Mesendoderm (in vitro differentiated cells): ENCODE data around the gene SYT7.

Experiments
- DNase-seq: peaks from one replicate; pipeline ENCODE4 v3.0.0; 2013
- H2AK5ac ChIP-seq: 2 replicates; pipeline ENCODE4 v1.6.1; 2013; ENCODE audit warnings: low read length, inconsistent platforms
- H2BK120ac ChIP-seq: 2 replicates; pipeline ENCODE4 v1.6.1; 2013; ENCODE audit warnings: low read depth, mild to moderate bottlenecking, low read length, moderate library complexity, mixed read lengths
- H2BK15ac ChIP-seq: replicated peaks from 2 replicates; pipeline ENCODE4 v1.6.1; 2013; ENCODE audit warnings: low read depth, mild to moderate bottlenecking, moderate library complexity
- H2BK5ac ChIP-seq: 2 replicates; pipeline ENCODE4 v1.6.1; 2013; ENCODE audit warnings: low read length, inconsistent platforms
- H3K18ac ChIP-seq: 2 replicates; pipeline ENCODE4 v1.6.1; 2013; ENCODE audit warnings: mild to moderate bottlenecking, low read length, mixed read lengths
- H3K23ac ChIP-seq: one replicate; pipeline ENCODE4 v1.6.1; 2013; ENCODE audit warnings: low read length
- H3K27ac ChIP-seq: 2 replicates; pipeline ENCODE4 v1.5.1; 2013; ENCODE audit warnings: low read depth, mild to moderate bottlenecking, inconsistent platforms, low read length, moderate library complexity
- H3K27me3 ChIP-seq: 2 replicates; pipeline ENCODE4 v1.6.1; 2013; ENCODE audit warnings: low read length, control low read depth, mild to moderate bottlenecking, inconsistent platforms; ENCODE audit not compliant: insufficient read depth, poor library complexity
- H3K36me3 ChIP-seq: 2 replicates; pipeline ENCODE4 v1.6.1; 2013; ENCODE audit warnings: low read length, inconsistent platforms; ENCODE audit not compliant: control insufficient read depth, insufficient read depth
- H3K4ac ChIP-seq: one replicate; pipeline ENCODE4 v1.6.1; 2013; ENCODE audit warnings: low read depth, mild to moderate bottlenecking, low read length, moderate library complexity
- H3K4me1 ChIP-seq: 2 replicates; pipeline ENCODE4 v1.6.1; 2013; ENCODE audit warnings: low read depth, low read length, inconsistent platforms; ENCODE audit not compliant: control insufficient read depth
- H3K4me2 ChIP-seq: 2 replicates; pipeline ENCODE4 v1.6.1; 2013; ENCODE audit warnings: low read length
- H3K4me3 ChIP-seq: 2 replicates; pipeline ENCODE4 v1.5.1; 2013; ENCODE audit warnings: mild to moderate bottlenecking, low read length
- H3K56ac ChIP-seq: one replicate; pipeline ENCODE4 v1.6.1; 2013; ENCODE audit warnings: low read length
- H3K79me1 ChIP-seq: 2 replicates; pipeline ENCODE4 v1.6.1; 2013; ENCODE audit warnings: low read length, inconsistent platforms
- H3K79me2 ChIP-seq: 2 replicates; pipeline ENCODE4 v1.6.1; 2013; ENCODE audit warnings: mild to moderate bottlenecking, low read length; ENCODE audit not compliant: control insufficient read depth, insufficient read depth
- H3K9ac ChIP-seq: 2 replicates; pipeline ENCODE4 v1.6.1; 2013; ENCODE audit warnings: low read length, inconsistent platforms
- H4K5ac ChIP-seq: one replicate; pipeline ENCODE4 v1.6.1; 2013; ENCODE audit warnings: low read length
- H4K8ac ChIP-seq: one replicate; pipeline ENCODE4 v1.6.1; 2013; ENCODE audit warnings: low read depth, mild to moderate bottlenecking, control low read depth, low read length, moderate library complexity
- WGBS: extraction: QIAGEN DNeasy Blood & Tissue Kit; methylation state at CpG from one replicate; pipeline ENCODE4 v1.1.7; 2013; ENCODE audit warnings: low lambda C conversion rate, missing lambda C conversion rate; ENCODE audit not compliant: insufficient coverage; ENCODE audit errors: extremely low coverage; 5-methylcytosine and 5-hydroxymethylcytosine counted together

Gene SYT7

DNA sequence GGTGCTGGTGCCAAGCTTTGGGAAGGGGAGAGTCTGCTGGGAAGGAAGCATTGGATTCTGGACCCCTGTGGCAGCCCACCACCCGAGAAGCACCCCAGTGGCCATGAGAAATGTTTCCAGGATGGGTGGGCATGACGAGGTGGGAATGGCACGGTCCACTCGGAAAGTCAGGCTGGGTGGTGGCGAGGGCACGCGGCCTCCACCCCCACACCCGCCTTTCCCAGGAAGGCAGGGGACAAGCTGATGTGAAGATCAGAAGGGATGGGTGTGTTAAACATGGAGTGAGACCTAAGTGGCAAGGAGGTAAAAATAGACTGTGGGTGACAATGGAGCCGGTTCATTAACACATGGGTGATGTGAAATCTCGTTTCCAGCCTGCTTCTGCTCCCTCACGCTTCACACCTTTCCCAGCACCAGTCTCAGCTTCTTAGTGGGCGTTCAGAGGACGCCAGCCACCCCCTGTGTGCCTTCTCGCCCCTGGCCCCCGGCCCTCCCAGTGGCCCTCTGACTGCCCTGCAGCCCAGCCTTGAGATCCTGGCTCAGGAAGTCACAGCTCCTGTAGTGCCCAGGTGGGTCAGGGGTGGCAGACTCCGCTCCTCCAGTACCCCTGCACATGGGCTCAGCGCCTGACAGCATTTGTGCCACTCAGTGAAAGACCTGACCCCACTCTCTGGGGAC lies 44.7 kb downstream of the SYT7 start:
- no peak for DNase-seq
- H3K27me3 ChIP-seq: no peaks in the 10 kb centered on the region
- no peak overlapping the region for H2BK120ac ChIP-seq
- no CpG with 5 or more reads among the region's 17 CpGs for WGBS
- H3K4ac ChIP-seq: no peak overlapping the region
- no peak overlapping the region for H2BK15ac ChIP-seq
- H3K4me1 ChIP-seq: no peaks in the 10 kb centered on the region
- no peak overlapping the region for H4K8ac ChIP-seq
- H3K27ac ChIP-seq: no peak overlapping the region
- H4K5ac ChIP-seq: no peak overlapping the region
- H3K23ac ChIP-seq: no peak overlapping the region
- no peaks in the 10 kb centered on the region for H3K79me2 ChIP-seq
- no peaks in the 10 kb centered on the region for H3K36me3 ChIP-seq
- no peak overlapping the region for H3K4me3 ChIP-seq
- H3K56ac ChIP-seq: no peak overlapping the region
- no peak overlapping the region for H3K18ac ChIP-seq
- H3K9ac ChIP-seq: no peak overlapping the region
- no peaks in the 10 kb centered on the region for H3K79me1 ChIP-seq
- H2AK5ac ChIP-seq: no peak overlapping the region
- no peak overlapping the region for H2BK5ac ChIP-seq
- no peak overlapping the region for H3K4me2 ChIP-seq

DNA sequence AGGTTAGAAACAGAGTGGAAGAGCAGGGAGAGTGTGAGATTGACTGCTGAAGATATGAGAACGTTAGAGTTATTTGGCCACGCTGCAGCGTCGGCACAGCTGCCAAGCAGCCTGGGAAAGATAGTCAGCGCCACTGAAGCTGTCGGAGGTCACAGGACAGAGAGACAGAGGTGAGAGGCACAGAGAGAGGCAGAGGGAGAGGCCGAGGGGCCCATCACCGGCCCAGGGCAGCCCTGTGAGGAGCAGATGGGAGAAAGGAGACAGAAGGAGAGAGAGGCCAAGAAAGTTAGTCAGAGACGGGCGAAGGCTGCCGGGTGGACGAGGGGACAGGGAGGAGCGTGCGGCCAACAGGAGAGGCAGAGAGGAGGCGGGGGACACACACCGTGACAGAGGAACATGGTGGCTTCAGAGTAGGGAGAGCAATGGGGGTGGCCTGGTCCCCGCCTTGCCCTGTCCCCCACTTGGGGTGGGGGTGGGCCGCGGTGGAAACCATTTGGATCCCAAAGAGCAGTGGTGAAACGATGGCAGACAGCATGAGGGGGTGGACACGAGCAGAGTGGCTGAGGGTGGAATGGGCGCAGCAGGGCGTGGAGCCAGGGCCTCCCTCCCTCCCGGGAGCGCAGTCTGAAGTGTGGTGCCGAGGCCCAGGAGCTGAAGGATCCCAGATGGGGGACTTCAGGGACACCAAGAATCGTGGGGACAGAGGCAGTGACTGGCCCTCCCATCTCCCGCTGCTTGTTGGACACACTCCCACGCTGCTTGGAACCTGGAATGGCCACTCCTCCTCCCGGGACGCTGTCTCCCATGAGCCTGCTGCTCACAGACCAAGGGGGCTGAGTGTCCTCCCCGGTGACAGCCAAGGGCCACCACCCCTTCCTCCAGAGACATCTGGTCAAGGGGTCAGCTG lies 45.7 kb downstream of the SYT7 start:
- H3K27me3 ChIP-seq: no peaks in the 10 kb centered on the region
- no peaks in the 10 kb centered on the region for H3K79me1 ChIP-seq
- H3K27ac ChIP-seq: no peak overlapping the region
- no peak overlapping the region for H3K56ac ChIP-seq
- no peak overlapping the region for H2BK15ac ChIP-seq
- H3K79me2 ChIP-seq: no peaks in the 10 kb centered on the region
- H2BK120ac ChIP-seq: no peak overlapping the region
- H4K5ac ChIP-seq: no peak overlapping the region
- no peak overlapping the region for H4K8ac ChIP-seq
- H2BK5ac ChIP-seq: no peak overlapping the region
- no peak for DNase-seq
- H3K18ac ChIP-seq: no peak overlapping the region
- H3K23ac ChIP-seq: no peak overlapping the region
- no peaks in the 10 kb centered on the region for H3K36me3 ChIP-seq
- no peaks in the 10 kb centered on the region for H3K4me1 ChIP-seq
- H3K4me2 ChIP-seq: no peak overlapping the region
- WGBS: no CpG with 5 or more reads among the region's 32 CpGs
- H2AK5ac ChIP-seq: no peak overlapping the region
- no peak overlapping the region for H3K9ac ChIP-seq
- no peak overlapping the region for H3K4ac ChIP-seq
- H3K4me3 ChIP-seq: no peak overlapping the region

DNA sequence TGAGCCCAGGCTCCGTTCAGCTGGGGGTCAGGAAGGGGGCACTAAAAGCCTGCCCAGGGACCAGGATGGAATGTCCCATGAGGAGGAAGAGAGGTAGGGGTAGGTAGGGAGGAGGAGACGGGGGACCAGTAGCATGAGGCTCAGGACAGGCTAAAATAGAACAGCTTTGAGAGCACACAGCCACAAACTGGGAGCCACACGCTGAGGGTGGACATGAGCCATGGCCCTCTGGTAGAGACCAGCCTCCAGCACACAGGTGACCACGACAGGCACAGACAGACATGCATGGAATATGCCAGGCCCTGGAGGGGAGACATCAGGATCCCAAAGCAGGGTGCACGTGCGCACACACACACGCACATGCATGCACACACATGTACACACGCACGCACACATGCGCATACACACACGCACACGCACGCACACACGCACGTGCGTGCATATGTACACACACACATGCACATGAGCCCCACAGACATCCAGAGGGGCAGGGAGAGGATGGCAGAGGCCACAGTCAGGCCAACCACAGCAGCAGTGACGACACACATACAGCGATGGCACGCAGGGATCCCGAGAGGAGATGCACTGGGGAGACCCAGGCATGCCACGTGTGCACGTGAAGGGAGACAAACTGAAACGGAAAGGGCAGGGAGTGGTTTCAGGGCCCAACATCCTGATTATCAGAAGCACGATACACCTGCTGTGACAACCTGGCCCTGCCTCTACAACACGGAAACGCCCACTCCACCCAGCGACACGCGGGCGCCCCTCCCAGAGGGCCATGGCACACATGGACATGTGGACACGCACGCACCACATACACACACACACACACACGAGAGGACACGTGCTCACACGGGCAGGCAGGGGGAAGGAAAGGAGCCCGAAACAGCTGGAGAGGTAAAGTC lies 46.6 kb downstream of the SYT7 start:
- H3K36me3 ChIP-seq: no peaks in the 10 kb centered on the region
- no peak overlapping the region for H3K27ac ChIP-seq
- H3K79me2 ChIP-seq: no peaks in the 10 kb centered on the region
- WGBS: no CpG with 5 or more reads among the region's 36 CpGs
- no peaks in the 10 kb centered on the region for H3K4me1 ChIP-seq
- no peaks in the 10 kb centered on the region for H3K27me3 ChIP-seq
- no peak overlapping the region for H2BK120ac ChIP-seq
- no peak overlapping the region for H2AK5ac ChIP-seq
- H2BK15ac ChIP-seq: no peak overlapping the region
- no peak overlapping the region for H3K9ac ChIP-seq
- H3K23ac ChIP-seq: no peak overlapping the region
- H3K4me2 ChIP-seq: no peak overlapping the region
- no peak overlapping the region for H4K5ac ChIP-seq
- no peak overlapping the region for H4K8ac ChIP-seq
- H2BK5ac ChIP-seq: no peak overlapping the region
- no peaks in the 10 kb centered on the region for H3K79me1 ChIP-seq
- DNase-seq: no peak
- no peak overlapping the region for H3K4me3 ChIP-seq
- no peak overlapping the region for H3K18ac ChIP-seq
- no peak overlapping the region for H3K56ac ChIP-seq
- no peak overlapping the region for H3K4ac ChIP-seq

DNA sequence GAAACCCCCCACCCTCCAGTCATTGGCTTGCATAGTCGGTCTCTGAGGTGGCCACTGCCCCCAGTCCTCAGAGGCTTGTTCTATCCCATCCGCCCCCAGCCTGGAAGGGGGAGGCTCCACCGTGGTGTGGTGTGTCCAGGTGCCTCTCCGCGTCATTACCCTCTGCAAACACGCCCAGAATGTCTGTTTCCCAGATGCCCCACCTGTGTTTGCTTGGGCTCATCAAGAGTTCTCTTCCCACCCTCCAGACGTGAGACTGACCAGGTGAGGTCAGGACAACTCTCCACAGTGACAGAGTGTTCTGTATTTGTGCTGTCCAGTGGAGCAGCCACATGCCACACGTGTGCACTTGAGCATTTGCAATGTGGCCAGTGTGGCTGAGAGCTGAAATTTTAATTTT lies 47.5 kb downstream of the SYT7 start:
- no peak overlapping the region for H2AK5ac ChIP-seq
- no peaks in the 10 kb centered on the region for H3K4me1 ChIP-seq
- no peak for DNase-seq
- no peak overlapping the region for H2BK15ac ChIP-seq
- no peaks in the 10 kb centered on the region for H3K36me3 ChIP-seq
- no peaks in the 10 kb centered on the region for H3K27me3 ChIP-seq
- H2BK120ac ChIP-seq: no peak overlapping the region
- no CpG with 5 or more reads among the region's 8 CpGs for WGBS
- H3K23ac ChIP-seq: no peak overlapping the region
- no peak overlapping the region for H4K8ac ChIP-seq
- no peaks in the 10 kb centered on the region for H3K79me2 ChIP-seq
- H3K4ac ChIP-seq: no peak overlapping the region
- no peaks in the 10 kb centered on the region for H3K79me1 ChIP-seq
- H2BK5ac ChIP-seq: no peak overlapping the region
- no peak overlapping the region for H3K56ac ChIP-seq
- H4K5ac ChIP-seq: no peak overlapping the region
- no peak overlapping the region for H3K27ac ChIP-seq
- H3K4me2 ChIP-seq: no peak overlapping the region
- H3K18ac ChIP-seq: no peak overlapping the region
- no peak overlapping the region for H3K4me3 ChIP-seq
- no peak overlapping the region for H3K9ac ChIP-seq

DNA sequence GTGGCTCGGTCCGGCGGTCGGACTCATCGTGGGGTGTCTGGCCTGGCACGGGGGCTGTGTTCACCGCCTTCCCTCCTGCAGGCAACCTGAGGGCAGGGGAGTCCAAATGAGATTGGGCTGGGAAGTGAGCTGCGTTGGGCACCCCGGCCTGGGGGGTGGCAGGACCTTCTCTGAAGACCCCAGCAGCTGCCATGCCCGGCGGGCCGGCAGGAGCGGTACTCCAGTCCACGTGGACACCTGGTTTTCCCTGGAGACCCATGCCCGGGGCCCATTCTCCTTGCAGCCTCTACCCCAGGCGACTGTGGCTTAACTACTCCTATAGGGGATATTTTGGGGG lies 47.9 kb downstream of the SYT7 start:
- WGBS: no CpG with 5 or more reads among the region's 16 CpGs
- no peak overlapping the region for H2AK5ac ChIP-seq
- H2BK120ac ChIP-seq: no peak overlapping the region
- no peaks in the 10 kb centered on the region for H3K36me3 ChIP-seq
- no peak overlapping the region for H3K18ac ChIP-seq
- H3K79me1 ChIP-seq: no peaks in the 10 kb centered on the region
- no peak overlapping the region for H3K23ac ChIP-seq
- no peak overlapping the region for H4K5ac ChIP-seq
- H3K56ac ChIP-seq: no peak overlapping the region
- H4K8ac ChIP-seq: no peak overlapping the region
- no peaks in the 10 kb centered on the region for H3K79me2 ChIP-seq
- H2BK5ac ChIP-seq: no peak overlapping the region
- DNase-seq: no peak
- no peaks in the 10 kb centered on the region for H3K27me3 ChIP-seq
- no peak overlapping the region for H3K4me3 ChIP-seq
- no peaks in the 10 kb centered on the region for H3K4me1 ChIP-seq
- H3K9ac ChIP-seq: no peak overlapping the region
- H3K4ac ChIP-seq: no peak overlapping the region
- no peak overlapping the region for H3K4me2 ChIP-seq
- no peak overlapping the region for H3K27ac ChIP-seq
- no peak overlapping the region for H2BK15ac ChIP-seq
